GM12892 (cell line): ENCODE results near the gene ZNF532.

Experiments used
- POLR2A ChIP-seq: IDR thresholded peaks from 2 replicates; pipeline ENCODE4 v1.6.1; 2011; ENCODE audit warnings: low read depth, low read length, control low read depth
- POLR2AphosphoS5 ChIP-seq: IDR thresholded peaks from 2 replicates; pipeline ENCODE4 v1.6.1; 2011; ENCODE audit warnings: low read depth, low read length, control low read depth
- TAF1 ChIP-seq: IDR thresholded peaks from 2 replicates; pipeline ENCODE4 v1.6.1; 2011; ENCODE audit warnings: low read depth, mild to moderate bottlenecking, control low read depth, low read length, borderline replicate concordance

DNA sequence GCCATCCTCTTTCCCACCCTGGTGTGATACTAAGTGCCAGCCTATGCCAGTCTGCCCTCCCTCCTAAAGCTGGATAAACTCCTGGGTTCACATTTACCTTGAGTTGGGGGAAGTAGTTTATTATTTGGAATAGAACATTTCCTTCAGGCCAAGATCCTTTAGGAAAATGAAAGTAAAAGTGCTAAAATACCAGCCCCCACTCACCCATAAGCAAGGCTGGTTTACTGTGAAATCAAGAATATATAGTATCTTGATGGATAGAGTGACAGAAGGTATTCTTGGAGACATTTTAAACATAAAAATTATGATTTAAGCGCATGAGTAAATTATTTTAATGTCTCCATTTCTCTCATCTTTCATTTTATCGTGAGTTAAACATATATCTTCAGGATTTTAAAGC lies 27.1 kb downstream of the ZNF532 start:
- no peak for TF ChIP-seq POLR2AphosphoS5
- no peak for TF ChIP-seq POLR2A
- no peak for TF ChIP-seq TAF1
